Nephron progenitor cell (in vitro differentiated cells): ENCODE results near the gene SMARCB1.

Source experiments
- DNase-seq: peaks from one replicate; pipeline ENCODE4 v3.0.0; 2021
- H3K27ac Mint-ChIP-seq: 2 replicates; pipeline ENCODE4 v1.8.0; 2021; ENCODE audit warnings: mild to moderate bottlenecking, moderate library complexity, mixed read lengths
- H3K27me3 Mint-ChIP-seq: 2 replicates; pipeline ENCODE4 v1.8.0; 2021; ENCODE audit warnings: mild to moderate bottlenecking, low read depth, mixed read lengths; ENCODE audit not compliant: poor library complexity
- H3K36me3 Mint-ChIP-seq: 2 replicates; pipeline ENCODE4 v1.8.0; 2021; ENCODE audit warnings: low read depth, mixed read lengths
- H3K4me1 Mint-ChIP-seq: 2 replicates; pipeline ENCODE4 v1.8.0; 2021; ENCODE audit warnings: mixed read lengths
- H3K4me3 Mint-ChIP-seq: 2 replicates; pipeline ENCODE4 v1.8.0; 2021; ENCODE audit warnings: mild to moderate bottlenecking, moderate library complexity, mixed read lengths
- H3K9me3 Mint-ChIP-seq: 2 replicates; pipeline ENCODE4 v1.8.0; 2021; ENCODE audit warnings: mild to moderate bottlenecking, moderate library complexity, mixed read lengths
- CTCF ChIP-seq: fragments of 200-600 bp; sonication (generic); IDR thresholded peaks from 2 replicates; pipeline ENCODE4 v1.5.0; 2021; ENCODE audit warnings: antibody characterized with exemption

SMARCB1 gene

GRCh38 chr22:23824476-23825245 lies 37.9 kb downstream of the SMARCB1 start:
- Mint-ChIP-seq H3K27ac (peak overlapping the region; percentile 59), H3K4me3 (no peak overlapping the region), H3K4me1 (peaks cover 30% of the 10 kb centered on the region), H3K9me3 (no peaks in the 10 kb centered on the region), H3K36me3 (peaks cover 75% of the 10 kb centered on the region), H3K27me3 (no peaks in the 10 kb centered on the region)
- DNase-seq = no peak
- TF ChIP-seq CTCF = no peak

- Mint-ChIP-seq H3K27me3 (peaks cover 3% of the 10 kb centered on the region), H3K36me3 (peaks cover 75% of the 10 kb centered on the region), H3K27ac (peak overlapping the region; percentile 98), H3K4me1 (peaks cover 30% of the 10 kb centered on the region), H3K9me3 (no peaks in the 10 kb centered on the region), H3K4me3 (peak overlapping the region; percentile 37)
- no peak for TF ChIP-seq CTCF
- no peak for DNase-seq
These were observed 38.6 kb downstream of the SMARCB1 start for GRCh38 chr22:23825246-23825905.

GRCh38 chr22:23826510-23827350 lies 40.0 kb downstream of the SMARCB1 start:
- Mint-ChIP-seq H3K4me1 (peaks cover 30% of the 10 kb centered on the region), H3K4me3 (no peak overlapping the region), H3K36me3 (peaks cover 74% of the 10 kb centered on the region), H3K27me3 (peaks cover 5% of the 10 kb centered on the region), H3K27ac (peak overlapping the region; percentile 98), H3K9me3 (no peaks in the 10 kb centered on the region)
- TF ChIP-seq CTCF = no peak
- DNase-seq = no peak

- Mint-ChIP-seq H3K27me3 (peaks cover 5% of the 10 kb centered on the region), H3K36me3 (peaks cover 73% of the 10 kb centered on the region), H3K9me3 (no peaks in the 10 kb centered on the region), H3K4me1 (peaks cover 30% of the 10 kb centered on the region), H3K27ac (peak overlapping the region; percentile 39), H3K4me3 (no peak overlapping the region)
- DNase-seq = no peak
- TF ChIP-seq CTCF = no peak
These were observed 40.7 kb downstream of the SMARCB1 start for GRCh38 chr22:23827351-23827995.

GRCh38 chr22:23828800-23829680 lies 42.3 kb downstream of the SMARCB1 start:
- H3K4me3 Mint-ChIP-seq = no peak overlapping the region
- H3K9me3 Mint-ChIP-seq = no peaks in the 10 kb centered on the region
- TF ChIP-seq CTCF = no peak
- no peak for DNase-seq
- peaks cover 57% of the 10 kb centered on the region for H3K36me3 Mint-ChIP-seq
- peaks cover 29% of the 10 kb centered on the region for H3K4me1 Mint-ChIP-seq
- no peak overlapping the region for H3K27ac Mint-ChIP-seq
- peaks cover 5% of the 10 kb centered on the region for H3K27me3 Mint-ChIP-seq
